ENCODE measurements around the gene FBXO17. TPM values are rescaled to one million over a fixed set of nuclear protein-coding genes. Genes with fewer than 3 reads are reported as not detected.
"Not testable (repeated sequence)": the region's sequence is repeated elsewhere in the genome, so short reads cannot be mapped to it uniquely, and the experiment has no call there.

Gene FBXO17
- total RNA-seq, 1 donor from 2014 or later: 44.9 TPM

- no peak for DNase-seq (ENCODE audit: extremely low spot score, unreplicated experiment)
- Mint-ChIP-seq H3K4me1 (ENCODE audit: unreplicated experiment) (peaks cover 26% of the 10 kb centered on the region), H3K36me3 (ENCODE audit: unreplicated experiment) (peaks cover 6% of the 10 kb centered on the region), H3K9me3 (ENCODE audit: unreplicated experiment) (no peaks in the 10 kb centered on the region), H3K27me3 (ENCODE audit: unreplicated experiment) (no peaks in the 10 kb centered on the region), H3K4me3 (ENCODE audit: unreplicated experiment) (peak overlapping the region; percentile 86), H3K27ac (ENCODE audit: unreplicated experiment) (peak overlapping the region; percentile 95)
- TF ChIP-seq, protein P1, sequence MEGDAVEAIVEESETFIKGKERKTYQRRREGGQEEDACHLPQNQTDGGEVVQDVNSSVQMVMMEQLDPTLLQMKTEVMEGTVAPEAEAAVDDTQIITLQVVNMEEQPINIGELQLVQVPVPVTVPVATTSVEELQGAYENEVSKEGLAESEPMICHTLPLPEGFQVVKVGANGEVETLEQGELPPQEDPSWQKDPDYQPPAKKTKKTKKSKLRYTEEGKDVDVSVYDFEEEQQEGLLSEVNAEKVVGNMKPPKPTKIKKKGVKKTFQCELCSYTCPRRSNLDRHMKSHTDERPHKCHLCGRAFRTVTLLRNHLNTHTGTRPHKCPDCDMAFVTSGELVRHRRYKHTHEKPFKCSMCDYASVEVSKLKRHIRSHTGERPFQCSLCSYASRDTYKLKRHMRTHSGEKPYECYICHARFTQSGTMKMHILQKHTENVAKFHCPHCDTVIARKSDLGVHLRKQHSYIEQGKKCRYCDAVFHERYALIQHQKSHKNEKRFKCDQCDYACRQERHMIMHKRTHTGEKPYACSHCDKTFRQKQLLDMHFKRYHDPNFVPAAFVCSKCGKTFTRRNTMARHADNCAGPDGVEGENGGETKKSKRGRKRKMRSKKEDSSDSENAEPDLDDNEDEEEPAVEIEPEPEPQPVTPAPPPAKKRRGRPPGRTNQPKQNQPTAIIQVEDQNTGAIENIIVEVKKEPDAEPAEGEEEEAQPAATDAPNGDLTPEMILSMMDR (IDR thresholded peaks at IDR 0.05): peak; percentile 12
Measured at GRCh38 chr19:38974624-38975213, 823 bp downstream of the FBXO17 start.

DNA sequence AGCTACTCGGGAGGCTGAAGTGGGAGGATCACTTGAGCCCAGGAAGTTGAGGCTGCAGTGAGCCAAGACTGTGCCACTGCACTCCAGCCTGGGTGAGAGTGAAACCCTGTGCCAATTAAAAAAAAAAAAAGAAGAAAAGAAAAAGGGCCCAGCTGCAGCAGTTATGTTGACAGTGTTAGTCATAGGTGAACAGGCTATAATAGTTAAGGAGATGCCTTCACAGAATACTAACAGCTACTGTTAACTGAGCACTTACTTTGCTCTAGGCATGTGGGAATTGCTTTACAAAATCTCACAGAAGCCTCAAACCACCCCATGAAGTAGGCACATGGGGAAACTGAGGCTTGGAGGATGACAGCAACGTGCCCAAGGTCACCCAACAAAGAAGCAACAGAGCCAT is 3.9 kb downstream of the FBXO17 start:
- Mint-ChIP-seq H3K36me3 (ENCODE audit: unreplicated experiment) (peaks cover 7% of the 10 kb centered on the region), H3K9me3 (ENCODE audit: unreplicated experiment) (no peaks in the 10 kb centered on the region), H3K4me3 (ENCODE audit: unreplicated experiment) (no peak overlapping the region), H3K4me1 (ENCODE audit: unreplicated experiment) (peaks cover 25% of the 10 kb centered on the region), H3K27me3 (ENCODE audit: unreplicated experiment) (no peaks in the 10 kb centered on the region), H3K27ac (ENCODE audit: unreplicated experiment) (peak overlapping the region; percentile 10)
- DNase-seq (ENCODE audit: extremely low spot score, unreplicated experiment): no peak
- TF ChIP-seq, protein P1 (IDR thresholded peaks at IDR 0.05): no peak

DNA sequence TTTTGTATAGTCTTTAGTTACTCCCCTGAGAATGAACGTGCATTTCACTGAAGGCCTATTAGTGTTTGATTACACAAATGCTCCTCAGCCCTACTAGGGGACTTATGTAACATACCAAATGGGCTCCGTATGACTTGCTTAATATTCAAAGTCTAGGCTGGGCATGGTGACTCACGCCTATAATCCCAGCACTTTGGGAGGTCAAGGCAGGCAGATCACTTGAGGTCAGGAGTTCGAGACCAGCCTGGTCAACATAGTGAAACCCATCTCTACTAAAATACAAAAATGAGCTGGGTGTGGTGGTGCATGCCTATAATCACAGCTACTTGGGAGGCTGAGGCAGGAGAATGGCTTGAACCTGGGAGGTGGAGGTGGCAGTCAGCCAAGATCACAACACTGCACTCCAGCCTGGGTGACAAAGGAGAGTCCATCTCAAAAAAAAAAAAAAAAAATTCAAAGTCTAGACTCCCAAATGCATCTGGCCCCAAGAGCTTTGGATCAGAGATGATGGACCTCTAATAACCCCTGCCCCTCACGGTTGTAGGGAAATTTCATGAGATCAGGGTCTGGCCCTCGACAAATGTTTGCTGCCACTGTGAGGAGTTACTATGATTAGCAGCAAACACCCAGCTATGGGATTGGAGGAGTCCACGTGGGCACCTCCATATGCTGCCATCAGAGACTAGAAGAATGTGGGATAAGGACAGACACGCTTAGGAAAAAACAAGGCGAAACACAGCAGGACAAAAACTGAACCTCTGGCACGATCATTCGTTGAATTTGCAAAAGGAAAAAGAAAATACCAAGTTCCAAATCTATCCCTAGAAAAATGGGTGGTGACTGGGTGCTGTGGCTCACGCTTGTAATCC is 4.6 kb downstream of the FBXO17 start:
- H3K4me3 Mint-ChIP-seq (ENCODE audit: unreplicated experiment): no peak overlapping the region
- H3K9me3 Mint-ChIP-seq (ENCODE audit: unreplicated experiment): no peaks in the 10 kb centered on the region
- peaks cover 12% of the 10 kb centered on the region for H3K36me3 Mint-ChIP-seq (ENCODE audit: unreplicated experiment)
- TF ChIP-seq, protein P1 (IDR thresholded peaks at IDR 0.05): no peak
- H3K4me1 Mint-ChIP-seq (ENCODE audit: unreplicated experiment): peaks cover 17% of the 10 kb centered on the region
- no peak for DNase-seq (ENCODE audit: extremely low spot score, unreplicated experiment)
- H3K27ac Mint-ChIP-seq (ENCODE audit: unreplicated experiment): no peak overlapping the region
- no peaks in the 10 kb centered on the region for H3K27me3 Mint-ChIP-seq (ENCODE audit: unreplicated experiment)

DNA sequence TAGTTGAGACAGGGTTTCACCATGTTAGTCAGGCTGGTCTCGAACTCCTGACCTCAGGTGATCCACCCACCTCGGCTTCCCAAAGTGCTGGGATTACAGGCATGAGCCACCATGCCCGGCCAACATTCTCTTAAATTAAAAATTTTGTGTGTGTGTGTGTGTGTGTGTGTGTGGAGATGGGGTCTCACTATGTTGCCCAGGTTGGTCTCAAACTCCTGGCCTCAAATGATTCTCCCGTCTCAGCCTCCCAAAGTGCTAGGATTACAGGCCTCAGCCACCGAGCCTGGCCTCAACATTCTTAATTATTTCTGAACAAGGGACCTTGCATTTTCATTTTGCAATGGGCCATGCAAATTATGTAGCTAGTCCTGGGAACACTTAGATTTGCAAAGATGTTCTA is 9.4 kb downstream of the FBXO17 start:
- H3K9me3 Mint-ChIP-seq (ENCODE audit: unreplicated experiment); H3K4me3 Mint-ChIP-seq (ENCODE audit: unreplicated experiment); H3K27me3 Mint-ChIP-seq (ENCODE audit: unreplicated experiment); H3K27ac Mint-ChIP-seq (ENCODE audit: unreplicated experiment); DNase-seq (ENCODE audit: extremely low spot score, unreplicated experiment); H3K4me1 Mint-ChIP-seq (ENCODE audit: unreplicated experiment): not testable (repeated sequence)
- peaks cover 11% of the 10 kb centered on the region for H3K36me3 Mint-ChIP-seq (ENCODE audit: unreplicated experiment)

DNA sequence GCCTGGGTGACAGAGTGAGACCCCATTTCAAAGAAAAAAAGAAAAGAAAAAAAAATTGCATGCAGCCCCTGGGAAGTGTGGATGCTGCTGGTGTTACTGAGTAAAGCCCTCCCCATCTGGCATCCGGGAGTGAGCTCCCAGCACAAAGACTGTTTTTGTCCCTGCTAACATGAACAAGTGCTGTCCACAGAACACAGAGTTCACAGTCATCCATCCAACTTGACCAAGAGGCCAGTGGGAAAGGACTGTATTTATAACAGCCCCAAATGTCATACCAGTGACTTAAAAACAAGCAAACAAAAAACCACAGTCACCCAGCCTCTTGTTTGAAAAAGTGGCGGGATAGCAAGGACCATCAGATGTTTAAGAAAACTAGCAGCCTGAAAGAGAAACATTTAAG is 10.8 kb downstream of the FBXO17 start:
- DNase-seq (ENCODE audit: extremely low spot score, unreplicated experiment): no peak
- Mint-ChIP-seq H3K36me3 (ENCODE audit: unreplicated experiment) (peaks cover 10% of the 10 kb centered on the region), H3K27ac (ENCODE audit: unreplicated experiment) (no peak overlapping the region)

More for the DNA sequence above, 10.8 kb downstream of the FBXO17 start:
- H3K27me3 Mint-ChIP-seq (ENCODE audit: unreplicated experiment): no peaks in the 10 kb centered on the region
- H3K9me3 Mint-ChIP-seq (ENCODE audit: unreplicated experiment): no peaks in the 10 kb centered on the region
- H3K4me3 Mint-ChIP-seq (ENCODE audit: unreplicated experiment): no peak overlapping the region
- TF ChIP-seq, protein P1 (IDR thresholded peaks at IDR 0.05): no peak
- peaks cover 7% of the 10 kb centered on the region for H3K4me1 Mint-ChIP-seq (ENCODE audit: unreplicated experiment)
